ENCODE results near the gene ZFR. TPM values are rescaled to one million over a fixed set of nuclear protein-coding genes. Genes with fewer than 3 reads are reported as not detected.

Gene ZFR
- total RNA-seq, 1 donor from 2014 or later, result 64.3 TPM

DNA sequence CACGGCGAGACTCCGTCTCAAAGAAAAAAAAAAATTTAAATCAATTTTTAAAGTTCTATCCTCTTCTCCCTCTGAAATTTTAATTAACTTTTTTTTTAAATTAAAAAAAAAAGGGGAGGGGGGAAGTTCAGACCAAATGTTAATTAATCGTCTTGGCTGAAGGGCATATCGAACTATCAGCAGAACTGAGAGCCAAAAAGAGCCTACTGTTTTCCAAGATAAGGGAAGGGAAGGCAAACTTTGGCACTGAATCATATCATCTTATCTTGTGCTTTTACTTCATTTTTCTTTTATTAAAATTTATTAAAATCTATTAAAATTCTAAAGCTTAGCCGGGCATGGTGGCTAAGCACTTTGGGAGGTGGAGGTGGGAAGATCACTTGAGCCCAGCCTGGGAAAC is 85.9 kb downstream of the ZFR start:
- H3K9me3 Mint-ChIP-seq, result no peaks in the 10 kb centered on the region
- TF ChIP-seq, protein P1, sequence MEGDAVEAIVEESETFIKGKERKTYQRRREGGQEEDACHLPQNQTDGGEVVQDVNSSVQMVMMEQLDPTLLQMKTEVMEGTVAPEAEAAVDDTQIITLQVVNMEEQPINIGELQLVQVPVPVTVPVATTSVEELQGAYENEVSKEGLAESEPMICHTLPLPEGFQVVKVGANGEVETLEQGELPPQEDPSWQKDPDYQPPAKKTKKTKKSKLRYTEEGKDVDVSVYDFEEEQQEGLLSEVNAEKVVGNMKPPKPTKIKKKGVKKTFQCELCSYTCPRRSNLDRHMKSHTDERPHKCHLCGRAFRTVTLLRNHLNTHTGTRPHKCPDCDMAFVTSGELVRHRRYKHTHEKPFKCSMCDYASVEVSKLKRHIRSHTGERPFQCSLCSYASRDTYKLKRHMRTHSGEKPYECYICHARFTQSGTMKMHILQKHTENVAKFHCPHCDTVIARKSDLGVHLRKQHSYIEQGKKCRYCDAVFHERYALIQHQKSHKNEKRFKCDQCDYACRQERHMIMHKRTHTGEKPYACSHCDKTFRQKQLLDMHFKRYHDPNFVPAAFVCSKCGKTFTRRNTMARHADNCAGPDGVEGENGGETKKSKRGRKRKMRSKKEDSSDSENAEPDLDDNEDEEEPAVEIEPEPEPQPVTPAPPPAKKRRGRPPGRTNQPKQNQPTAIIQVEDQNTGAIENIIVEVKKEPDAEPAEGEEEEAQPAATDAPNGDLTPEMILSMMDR (IDR thresholded peaks at IDR 0.05), result no peak
- DNase-seq, result no peak
- peaks cover 78% of the 10 kb centered on the region for H3K36me3 Mint-ChIP-seq (ENCODE audit: low read depth)
- ChIA-PET CTCF (no interaction called here), POLR2A (no interaction called here)
- intact Hi-C loops (cut with micrococcal nuclease), result no loop called here
- no peak overlapping the region for H3K27ac Mint-ChIP-seq
- no peak for ATAC-seq (ENCODE audit: low read depth)
- H3K27me3 Mint-ChIP-seq, result no peaks in the 10 kb centered on the region
- H3K4me3 Mint-ChIP-seq, result no peak overlapping the region
- no peaks in the 10 kb centered on the region for H3K4me1 Mint-ChIP-seq

DNA sequence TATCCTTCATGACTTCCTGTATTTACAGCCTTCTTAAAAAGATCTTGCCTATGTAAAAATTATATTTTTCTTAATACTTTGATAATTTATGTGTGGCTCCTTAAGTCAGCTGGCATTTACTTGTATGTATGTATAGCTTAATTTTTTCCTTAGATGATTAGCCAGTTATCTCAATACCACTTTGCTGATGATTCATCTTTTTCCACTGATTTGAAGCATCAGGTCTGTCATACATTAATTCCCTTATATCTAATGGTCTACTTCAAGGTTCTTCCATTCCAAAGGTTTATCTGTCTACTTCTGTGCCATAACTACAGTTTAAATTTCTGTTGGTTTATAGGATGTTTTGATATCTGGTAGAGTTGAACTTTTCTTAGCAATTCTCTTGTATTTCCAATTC is 86.9 kb downstream of the ZFR start:
- TF ChIP-seq, protein P1 (IDR thresholded peaks at IDR 0.05), result no peak
- no peak for DNase-seq
- Mint-ChIP-seq H3K27me3 (no peaks in the 10 kb centered on the region), H3K36me3 (ENCODE audit: low read depth) (peaks cover 74% of the 10 kb centered on the region), H3K4me3 (no peak overlapping the region), H3K9me3 (no peaks in the 10 kb centered on the region), H3K4me1 (no peaks in the 10 kb centered on the region), H3K27ac (no peak overlapping the region)
- intact Hi-C loops (cut with micrococcal nuclease), result no loop called here
- no peak for ATAC-seq (ENCODE audit: low read depth)
- POLR2A ChIA-PET, result no interaction called here
- CTCF ChIA-PET, result interaction anchor here (1.4 kb wide), 1 partner anchor 125 kb away, joined by 4 read pairs; no protein-coding TSS in a partner anchor

DNA sequence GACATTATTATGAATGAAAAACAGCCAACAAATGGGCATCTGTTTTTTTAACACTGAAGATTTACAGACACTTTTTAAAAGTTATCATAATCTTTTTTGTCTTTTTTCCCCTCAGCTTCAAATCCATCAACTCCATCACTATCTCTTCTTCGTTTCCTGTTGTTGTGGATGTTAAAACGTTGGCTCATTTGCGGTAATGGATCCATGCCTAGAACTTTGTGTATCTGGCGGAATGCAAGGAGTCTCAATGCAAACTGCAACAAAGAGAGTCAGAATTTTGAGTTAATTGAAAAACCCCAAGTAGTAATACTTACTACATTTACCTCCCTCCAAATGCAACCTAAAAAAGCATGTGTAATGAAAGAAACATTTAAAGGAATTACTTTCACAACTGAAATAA is 88.9 kb downstream of the ZFR start:
- ATAC-seq (ENCODE audit: low read depth) (no peak), DNase-seq (no peak)
- no peaks in the 10 kb centered on the region for H3K27me3 Mint-ChIP-seq
- TF ChIP-seq, protein P1 (IDR thresholded peaks at IDR 0.05), result no peak
- POLR2A ChIA-PET, result no interaction called here
- H3K36me3 Mint-ChIP-seq (ENCODE audit: low read depth), result peaks cover 59% of the 10 kb centered on the region
- H3K27ac Mint-ChIP-seq, result no peak overlapping the region
- no peak overlapping the region for H3K4me3 Mint-ChIP-seq
- intact Hi-C loops (cut with micrococcal nuclease), result no loop called here
- CTCF ChIA-PET, result interaction anchor here (0.6 kb wide), 1 partner anchor 915 kb away, joined by 3 read pairs; no protein-coding TSS in a partner anchor
- no peaks in the 10 kb centered on the region for H3K9me3 Mint-ChIP-seq
- no peaks in the 10 kb centered on the region for H3K4me1 Mint-ChIP-seq

DNA sequence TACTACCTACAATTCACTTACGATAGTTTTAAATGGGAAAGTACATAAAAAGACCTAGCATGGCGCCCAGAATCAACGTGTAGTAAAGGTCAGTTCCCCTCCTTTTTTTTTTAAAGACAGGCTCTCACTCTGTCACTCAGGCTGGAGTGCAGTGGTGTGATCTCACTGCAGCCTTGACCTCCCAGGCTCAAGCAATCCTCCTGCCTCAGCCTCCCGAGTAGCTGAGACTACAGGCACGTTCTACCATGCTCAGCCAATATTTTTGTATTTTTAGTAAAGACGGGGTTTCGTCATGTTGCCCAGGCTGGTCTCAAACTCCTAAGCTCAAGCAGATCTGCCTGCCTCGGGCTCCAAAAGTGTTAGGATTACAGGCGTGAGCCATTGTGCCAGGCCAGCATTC is 91.1 kb downstream of the ZFR start:
- ChIA-PET CTCF (no interaction called here), POLR2A (no interaction called here)
- Mint-ChIP-seq H3K4me3 (no peak overlapping the region), H3K4me1 (no peaks in the 10 kb centered on the region), H3K27me3 (no peaks in the 10 kb centered on the region), H3K36me3 (ENCODE audit: low read depth) (peaks cover 40% of the 10 kb centered on the region), H3K9me3 (peaks cover 3% of the 10 kb centered on the region), H3K27ac (no peak overlapping the region)
- no peak for DNase-seq
- intact Hi-C loops (cut with micrococcal nuclease), result no loop called here
- TF ChIP-seq, protein P1 (IDR thresholded peaks at IDR 0.05), result no peak
- ATAC-seq (ENCODE audit: low read depth), result no peak

DNA sequence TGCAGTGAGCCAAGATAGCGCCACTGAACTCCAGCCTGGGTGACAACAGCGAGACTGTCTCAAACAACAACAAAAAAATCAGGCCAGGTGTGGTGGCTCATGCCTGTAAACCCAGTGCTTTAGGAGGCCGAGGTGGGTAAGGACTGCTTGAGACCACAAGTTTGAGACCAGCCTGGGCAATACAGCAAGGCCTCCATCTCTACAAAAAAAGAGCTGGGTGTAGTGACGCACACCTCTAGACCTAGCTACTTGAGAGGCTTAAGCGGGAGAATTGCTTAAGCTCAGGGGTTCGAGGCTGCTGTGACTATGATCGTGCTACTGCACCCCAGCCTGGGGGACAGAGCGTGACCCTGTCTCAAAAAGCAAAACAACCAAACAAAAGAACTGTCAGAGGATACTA is 91.9 kb downstream of the ZFR start:
- Mint-ChIP-seq H3K27me3 (no peaks in the 10 kb centered on the region), H3K4me1 (no peaks in the 10 kb centered on the region), H3K4me3 (no peak overlapping the region), H3K9me3 (peaks cover 7% of the 10 kb centered on the region), H3K36me3 (ENCODE audit: low read depth) (peaks cover 38% of the 10 kb centered on the region), H3K27ac (no peak overlapping the region)
- ChIA-PET CTCF (no interaction called here), POLR2A (no interaction called here)
- TF ChIP-seq, protein P1 (IDR thresholded peaks at IDR 0.05), result no peak
- intact Hi-C loops (cut with micrococcal nuclease), result no loop called here
- DNase-seq (no peak), ATAC-seq (ENCODE audit: low read depth) (no peak)
